Kidney glomerular epithelial cell (primary cell): Measurements from ENCODE around the gene NUP93.

Source experiments
- DNase-seq: peaks from one replicate; lab custom pipeline; 2025; lab: John Stamatoyannopoulos, UW

Gene NUP93

DNA sequence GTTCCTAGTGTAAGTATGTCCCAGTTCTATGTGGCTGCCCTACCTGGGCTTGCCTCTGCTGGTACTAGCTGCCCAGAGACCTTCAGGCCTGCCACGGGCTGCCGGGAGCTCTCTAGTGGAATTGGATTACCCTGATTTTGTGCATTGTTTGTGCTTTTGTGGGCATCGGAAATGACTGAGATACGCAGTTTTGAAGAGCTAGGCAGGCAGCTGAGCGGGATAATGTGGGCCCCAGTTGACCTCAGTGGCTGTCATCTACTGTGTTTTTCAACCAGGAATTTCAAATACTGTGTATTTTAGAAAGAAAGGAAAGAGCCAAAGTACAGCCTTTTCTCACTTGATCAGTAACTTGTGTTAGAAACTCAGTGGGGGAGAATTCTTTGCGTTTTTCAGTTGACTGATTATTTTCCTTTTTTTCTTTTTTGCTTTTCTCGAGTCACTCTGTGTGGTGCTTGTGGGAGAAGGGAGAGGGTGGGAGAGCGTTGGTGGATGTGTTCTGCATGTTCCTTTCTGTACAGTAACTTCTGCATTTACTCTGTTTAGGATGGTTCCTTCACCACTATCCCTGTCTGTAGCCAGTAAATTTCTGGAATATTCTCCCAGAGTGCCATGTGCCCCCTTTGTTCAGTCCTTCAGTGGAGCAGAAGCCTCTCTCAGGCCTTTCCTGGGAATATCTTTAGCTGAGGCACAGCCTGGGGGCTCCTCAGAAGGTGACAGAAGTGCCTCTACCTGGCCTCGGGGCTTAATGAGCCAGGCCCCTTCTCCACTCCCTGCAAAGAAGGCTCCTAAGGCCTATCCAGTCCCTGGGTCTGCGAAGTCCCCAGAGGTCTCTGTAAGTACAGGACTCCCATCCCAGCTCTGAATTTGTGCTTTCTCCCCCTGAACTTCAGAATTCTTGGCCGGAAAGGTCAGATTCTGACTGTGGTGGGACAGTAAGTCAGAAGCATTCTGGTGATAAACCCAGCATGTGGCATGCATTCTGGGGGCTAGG lies 120.1 kb downstream of the NUP93 start:
- peak; percentile 70 for DNase-seq

DNA sequence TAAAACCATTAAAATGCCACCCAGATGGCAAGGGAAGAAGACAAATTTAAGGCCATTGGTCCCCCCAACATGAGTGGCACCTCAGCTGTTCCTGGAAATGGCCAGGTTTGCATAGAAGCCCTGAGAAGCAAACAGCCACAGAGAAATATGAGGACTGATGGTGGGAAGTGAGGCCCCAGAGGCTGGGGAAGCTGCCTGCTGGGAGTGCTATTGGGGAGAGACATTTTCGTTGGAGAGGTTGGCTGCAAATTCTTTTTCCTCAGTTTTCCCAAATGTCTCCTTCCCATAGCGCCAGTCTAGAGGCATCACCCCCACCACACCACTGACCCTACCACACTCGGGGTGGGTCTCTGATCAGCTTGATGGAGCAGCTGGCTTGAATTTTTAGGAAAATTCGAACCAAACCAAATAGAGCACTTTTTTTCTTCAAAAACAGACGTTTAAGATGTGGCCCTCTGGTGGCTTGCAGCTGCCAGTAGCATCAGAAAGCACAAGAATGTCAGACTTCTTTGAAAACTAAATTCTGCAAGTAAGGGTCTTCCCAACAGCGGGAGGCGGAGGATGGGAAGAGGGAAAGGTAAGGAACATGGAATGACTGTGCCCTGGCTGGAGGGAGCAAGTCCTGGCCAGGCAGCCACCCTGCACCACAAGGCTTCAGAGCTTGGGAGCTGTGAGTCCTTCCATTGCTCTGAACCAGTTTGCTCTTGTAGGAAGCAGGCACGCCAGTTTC lies 121.9 kb downstream of the NUP93 start:
- no peak for DNase-seq

DNA sequence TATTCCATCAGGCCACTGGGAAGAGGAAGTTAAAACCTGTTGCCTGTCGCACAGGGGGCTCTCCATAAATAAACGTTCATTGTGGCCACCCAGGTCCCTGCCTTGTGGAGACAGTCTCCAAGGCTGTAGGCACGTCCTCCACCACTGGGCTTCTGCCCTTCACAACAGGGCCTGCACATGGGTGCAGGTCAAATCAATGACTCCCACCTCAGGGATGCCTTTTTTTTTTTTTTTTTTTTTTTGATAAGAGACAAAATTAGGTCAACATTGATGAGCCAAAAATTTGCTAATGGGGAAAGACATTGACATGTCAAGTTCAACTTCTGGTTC lies 122.4 kb downstream of the NUP93 start:
- no peak for DNase-seq

GRCh38 chr16:56852968-56853367 lies 123.0 kb downstream of the NUP93 start:
- no peak for DNase-seq

DNA sequence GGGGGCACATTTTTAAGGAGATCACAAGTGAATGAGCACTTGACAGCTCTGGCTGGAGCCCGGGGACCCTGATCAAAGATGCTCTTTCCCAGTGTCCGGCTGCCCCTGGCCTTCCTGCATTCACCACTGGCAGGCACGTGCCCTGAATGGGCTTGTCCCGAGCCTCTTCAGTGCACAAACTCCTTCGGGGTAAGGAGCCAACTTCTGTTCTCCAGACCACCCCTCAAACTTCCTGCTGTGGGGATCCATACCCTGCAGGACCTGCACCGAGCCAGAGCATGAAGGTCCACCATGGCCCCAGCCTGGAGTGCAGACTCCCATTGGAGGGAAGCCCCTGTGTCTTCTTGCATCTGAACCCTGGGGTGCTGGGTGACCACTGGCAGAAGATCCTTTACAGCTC lies 125.3 kb downstream of the NUP93 start:
- DNase-seq, result no peak

- no peak for DNase-seq
Observed at GRCh38 chr16:56855946-56856345, 126.0 kb downstream of the NUP93 start.

DNA sequence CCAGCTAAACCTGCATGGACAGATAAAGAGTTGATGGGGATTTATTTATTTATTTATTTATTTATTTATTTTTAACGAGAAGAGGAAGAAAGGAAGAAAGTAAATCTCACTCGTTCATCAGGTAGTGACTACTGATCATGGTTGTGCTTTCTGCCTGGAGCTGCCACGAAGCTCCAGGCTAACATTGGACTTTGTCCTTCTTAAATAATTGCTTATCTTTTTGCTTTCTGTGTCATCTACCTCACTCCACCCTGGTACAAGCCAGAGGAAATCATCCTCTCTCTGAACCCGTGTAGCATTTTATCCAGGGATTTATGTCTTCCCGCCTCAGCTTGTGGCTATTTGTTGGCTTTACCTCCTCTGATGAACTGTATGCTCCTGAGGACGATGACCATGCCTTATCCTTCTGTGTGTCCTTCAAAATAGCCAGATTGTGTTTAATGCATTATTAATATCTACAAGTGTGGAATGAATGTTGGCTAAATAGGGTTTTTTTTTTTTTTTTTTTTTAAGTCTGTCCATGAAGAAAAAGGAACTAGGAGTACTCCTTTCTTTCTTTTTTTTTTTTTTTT lies 127.0 kb downstream of the NUP93 start:
- no peak for DNase-seq

GRCh38 chr16:56858374-56858773 lies 128.4 kb downstream of the NUP93 start:
- DNase-seq, result no peak

- DNase-seq, result no peak
Observed at GRCh38 chr16:56859636-56860035, 129.7 kb downstream of the NUP93 start.

DNA sequence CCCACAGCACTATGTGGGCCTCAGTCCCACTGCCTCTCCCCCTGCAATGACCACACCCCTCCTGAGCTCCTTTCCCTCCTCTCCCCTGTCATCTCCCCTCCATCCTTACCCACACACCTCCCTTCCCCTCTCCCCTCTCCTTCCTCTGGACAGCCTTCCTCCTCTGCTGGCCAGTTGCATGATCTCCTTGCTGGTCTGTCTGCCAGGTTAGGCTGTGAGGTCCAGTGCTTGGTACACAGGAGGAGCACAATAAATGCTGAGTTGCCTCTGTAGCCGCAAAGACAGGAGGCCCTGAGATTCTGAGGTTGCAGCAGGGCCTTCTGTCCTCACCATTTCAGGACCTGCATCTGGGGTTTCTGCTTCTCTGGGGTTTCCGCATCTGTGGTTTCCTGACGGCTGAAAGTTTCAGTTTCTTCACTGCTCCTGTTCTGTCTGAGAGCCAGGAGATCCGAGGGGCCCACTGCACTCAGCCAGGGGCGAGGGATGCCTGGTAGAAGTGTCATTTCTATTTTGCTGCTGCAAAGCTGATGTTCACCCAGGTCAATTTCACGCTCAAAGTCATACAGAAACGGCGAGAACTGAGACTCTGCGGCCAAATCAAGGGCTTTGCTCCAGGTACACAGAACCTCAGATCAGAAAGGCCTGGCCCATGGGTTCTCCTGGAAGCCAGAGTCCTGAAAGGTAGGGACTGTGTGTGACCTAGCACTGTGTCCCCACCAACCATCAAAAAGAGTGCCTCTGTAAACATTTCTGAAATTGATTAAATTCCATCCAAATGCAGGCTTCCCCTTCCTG lies 130.5 kb downstream of the NUP93 start:
- no peak for DNase-seq

DNA sequence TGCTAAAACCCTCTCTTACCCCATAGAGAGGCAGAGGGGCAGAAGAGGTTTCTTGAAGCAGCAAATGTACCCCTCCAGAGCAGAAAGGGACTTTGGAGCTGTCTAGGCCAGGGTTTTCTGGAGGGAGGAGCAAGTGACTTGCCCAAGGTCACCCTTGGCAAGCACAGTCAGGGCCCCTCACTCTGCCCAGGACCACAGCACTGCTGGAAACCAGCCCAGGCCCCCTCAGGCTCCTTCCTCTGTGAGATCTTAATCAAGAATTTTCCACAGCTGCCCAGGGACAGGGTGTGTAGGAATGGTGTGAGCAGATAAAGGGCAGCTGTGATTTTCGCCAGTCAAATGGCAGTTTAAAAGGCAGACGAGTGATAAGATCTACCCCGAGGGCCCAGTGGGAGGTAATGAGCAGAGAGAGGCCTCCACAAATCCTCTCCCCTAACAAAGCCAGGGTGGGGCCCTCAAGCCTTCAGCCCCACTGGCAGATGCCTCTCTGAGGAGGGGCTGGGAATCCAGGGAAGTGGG lies 131.2 kb downstream of the NUP93 start:
- DNase-seq, result no peak

GRCh38 chr16:56861756-56862155 lies 131.8 kb downstream of the NUP93 start:
- DNase-seq, result no peak

GRCh38 chr16:56862776-56863175 lies 132.8 kb downstream of the NUP93 start:
- no peak for DNase-seq

DNA sequence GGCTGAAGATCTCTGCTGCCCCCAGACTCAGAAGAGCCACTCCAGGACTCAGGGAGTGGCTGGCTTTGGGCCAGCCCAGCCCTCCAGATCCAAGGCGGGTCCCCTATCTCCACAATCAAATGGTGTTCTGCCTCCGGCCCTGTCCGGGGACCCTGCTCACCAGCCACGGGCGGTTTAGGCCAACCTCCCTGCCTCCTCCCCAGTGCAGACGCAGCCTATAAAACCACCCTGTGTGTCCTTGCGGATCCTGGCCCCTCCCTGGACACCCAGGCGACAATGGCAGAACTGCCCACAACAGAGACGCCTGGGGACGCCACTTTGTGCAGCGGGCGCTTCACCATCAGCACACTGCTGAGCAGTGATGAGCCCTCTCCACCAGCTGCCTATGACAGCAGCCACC lies 135.0 kb downstream of the NUP93 start, which contains the start of gene SLC12A3:
Gene SLC12A3, plus strand, starts transcription at position 248 of the 400 bp plus-strand sequence. Its CDS starts 29 bp downstream, at position 277.
- no peak for DNase-seq

DNA sequence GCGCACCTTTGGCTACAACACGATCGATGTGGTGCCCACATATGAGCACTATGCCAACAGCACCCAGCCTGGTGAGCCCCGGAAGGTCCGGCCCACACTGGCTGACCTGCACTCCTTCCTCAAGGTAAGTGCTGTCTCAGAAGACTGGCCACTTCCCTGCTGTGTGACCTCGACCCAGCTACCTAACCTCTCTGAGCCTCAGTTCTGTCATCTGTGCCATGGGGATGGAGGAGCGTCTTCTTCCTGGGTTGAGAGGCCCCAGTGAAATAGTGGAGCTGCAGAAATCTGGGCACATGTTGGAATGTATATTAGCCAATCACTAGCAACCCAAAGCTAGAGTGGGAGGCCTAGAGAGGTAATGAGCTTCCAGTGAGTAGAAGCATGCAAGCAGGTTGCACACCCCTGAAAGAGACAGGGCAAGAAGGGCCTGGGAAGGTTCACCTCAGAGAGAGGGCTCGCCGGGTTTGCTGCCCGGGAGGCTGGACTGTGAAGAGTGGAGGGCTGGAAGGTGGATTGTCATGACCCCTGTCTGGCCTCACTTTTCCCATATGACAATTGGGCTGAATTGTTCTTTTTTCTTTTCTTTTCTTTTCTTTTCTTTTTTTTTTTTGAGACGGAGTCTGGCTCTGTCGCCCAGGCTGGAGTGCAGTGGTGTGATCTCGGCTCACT lies 135.6 kb downstream of the NUP93 start:
- DNase-seq, result no peak

GRCh38 chr16:56866955-56867830 lies 137.3 kb downstream of the NUP93 start:
- peak; percentile 12 for DNase-seq

DNA sequence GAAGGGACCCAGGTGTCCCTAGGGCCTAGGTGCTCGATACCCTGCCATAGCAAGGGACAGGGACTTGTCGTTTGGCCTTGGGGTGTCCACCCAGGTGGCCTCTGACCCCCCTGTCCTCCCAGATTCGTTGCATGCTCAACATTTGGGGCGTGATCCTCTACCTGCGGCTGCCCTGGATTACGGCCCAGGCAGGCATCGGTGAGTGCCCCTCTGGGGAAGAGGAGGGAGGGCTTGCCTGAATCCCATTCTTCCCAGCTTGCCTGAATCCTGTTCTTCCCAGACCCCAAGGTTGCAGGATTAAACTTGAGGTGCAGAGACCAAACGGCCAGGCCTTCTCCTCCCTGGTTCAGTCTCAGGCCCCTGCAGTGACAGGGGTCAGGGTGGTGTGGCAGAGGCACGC lies 138.2 kb downstream of the NUP93 start:
- no peak for DNase-seq

GRCh38 chr16:56868766-56869165 lies 138.8 kb downstream of the NUP93 start:
- peak; percentile 68 for DNase-seq

DNA sequence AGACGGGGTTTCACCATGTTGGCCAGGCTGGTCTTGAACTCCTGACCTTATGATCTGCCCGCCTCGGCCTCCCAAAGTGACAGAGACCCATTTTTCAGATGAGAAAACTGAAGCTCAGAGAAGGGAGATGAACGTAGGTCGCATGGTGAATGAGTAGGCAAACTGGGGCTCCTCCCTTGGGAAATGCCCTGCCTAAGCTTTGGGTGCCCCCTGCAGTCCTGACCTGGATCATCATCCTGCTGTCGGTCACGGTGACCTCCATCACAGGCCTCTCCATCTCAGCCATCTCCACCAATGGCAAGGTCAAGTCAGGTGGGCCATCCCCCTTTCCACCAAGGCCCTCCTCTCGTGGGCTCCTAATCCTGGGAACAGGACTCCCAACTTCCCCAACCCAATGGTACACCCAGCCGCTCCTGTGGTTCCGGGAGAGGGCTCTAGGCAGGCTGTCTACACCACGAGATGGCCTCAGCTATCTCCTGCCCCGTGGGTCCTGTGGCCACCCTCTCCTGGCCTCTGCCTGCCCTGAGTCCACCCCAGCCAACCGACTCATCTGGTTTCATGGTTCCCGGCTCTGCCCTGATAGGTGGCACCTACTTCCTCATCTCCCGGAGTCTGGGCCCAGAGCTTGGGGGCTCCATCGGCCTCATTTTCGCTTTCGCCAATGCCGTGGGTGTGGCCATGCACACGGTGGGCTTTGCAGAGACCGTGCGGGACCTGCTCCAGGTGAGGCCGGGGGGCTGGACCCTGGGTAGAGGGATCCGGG lies 139.8 kb downstream of the NUP93 start:
- DNase-seq, result peak; percentile 2
